IMR-90 (cell line): ENCODE data around the gene AAMDC.
"Not testable (repeated sequence)": the region's sequence is repeated elsewhere in the genome, so short reads cannot be mapped to it uniquely, and the experiment has no call there.

ENCODE experiments used
- CEBPB ChIP-seq: IDR thresholded peaks from 2 replicates; pipeline ENCODE4 v1.6.1; 2012; ENCODE audit warnings: low read depth, low read length, improper control_type of control experiment
- CHD1 ChIP-seq: IDR thresholded peaks from 2 replicates; pipeline ENCODE4 v1.6.1; 2012; ENCODE audit warnings: low read depth, low read length, improper control_type of control experiment
- FOS ChIP-seq: fragments of 150-350 bp; IDR thresholded peaks from 2 replicates; pipeline ENCODE4 v1.6.1; 2016; ENCODE audit warnings: low read depth, low read length
- NFE2L2 ChIP-seq: fragments of 150-350 bp; IDR thresholded peaks from 2 replicates; pipeline ENCODE4 v1.6.1; 2016; ENCODE audit warnings: low read depth, mild to moderate bottlenecking, low read length
- POLR2A ChIP-seq: IDR thresholded peaks from 2 replicates; pipeline ENCODE4 v1.6.1; 2012; ENCODE audit warnings: mild to moderate bottlenecking, low read depth, low read length
- RAD21 ChIP-seq: IDR thresholded peaks from 2 replicates; pipeline ENCODE4 v1.6.1; 2012; ENCODE audit warnings: low read length, improper control_type of control experiment
- RCOR1 ChIP-seq: IDR thresholded peaks from 2 replicates; pipeline ENCODE4 v1.6.1; 2012; ENCODE audit warnings: mild to moderate bottlenecking, low read length, improper control_type of control experiment; ENCODE audit not compliant: insufficient replicate concordance
- RFX5 ChIP-seq: IDR thresholded peaks from 2 replicates; pipeline ENCODE4 v1.8.0; 2012; ENCODE audit warnings: low read depth, mild to moderate bottlenecking, low read length, moderate library complexity
- SMC3 ChIP-seq: fragments of 150-350 bp; IDR thresholded peaks from 2 replicates; pipeline ENCODE4 v1.6.1; 2016; ENCODE audit warnings: low read depth, mild to moderate bottlenecking, antibody characterized with exemption, low read length, moderate library complexity
- USF2 ChIP-seq: fragments of 150-350 bp; IDR thresholded peaks from 2 replicates; pipeline ENCODE4 v1.6.1; 2017; ENCODE audit warnings: mild to moderate bottlenecking, antibody characterized with exemption, low read length, low read depth
- TF ChIP-seq, protein P1 (sequence below): conservative IDR thresholded peaks from 2 replicates; pipeline ENCODE4 v1.5.1; 2012; ENCODE audit warnings: mild to moderate bottlenecking, low read depth, low read length, improper control_type of control experiment

- TF ChIP-seq, protein P1, sequence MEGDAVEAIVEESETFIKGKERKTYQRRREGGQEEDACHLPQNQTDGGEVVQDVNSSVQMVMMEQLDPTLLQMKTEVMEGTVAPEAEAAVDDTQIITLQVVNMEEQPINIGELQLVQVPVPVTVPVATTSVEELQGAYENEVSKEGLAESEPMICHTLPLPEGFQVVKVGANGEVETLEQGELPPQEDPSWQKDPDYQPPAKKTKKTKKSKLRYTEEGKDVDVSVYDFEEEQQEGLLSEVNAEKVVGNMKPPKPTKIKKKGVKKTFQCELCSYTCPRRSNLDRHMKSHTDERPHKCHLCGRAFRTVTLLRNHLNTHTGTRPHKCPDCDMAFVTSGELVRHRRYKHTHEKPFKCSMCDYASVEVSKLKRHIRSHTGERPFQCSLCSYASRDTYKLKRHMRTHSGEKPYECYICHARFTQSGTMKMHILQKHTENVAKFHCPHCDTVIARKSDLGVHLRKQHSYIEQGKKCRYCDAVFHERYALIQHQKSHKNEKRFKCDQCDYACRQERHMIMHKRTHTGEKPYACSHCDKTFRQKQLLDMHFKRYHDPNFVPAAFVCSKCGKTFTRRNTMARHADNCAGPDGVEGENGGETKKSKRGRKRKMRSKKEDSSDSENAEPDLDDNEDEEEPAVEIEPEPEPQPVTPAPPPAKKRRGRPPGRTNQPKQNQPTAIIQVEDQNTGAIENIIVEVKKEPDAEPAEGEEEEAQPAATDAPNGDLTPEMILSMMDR = not testable (repeated sequence)
- not testable (repeated sequence) for TF ChIP-seq POLR2A, FOS, USF2, RFX5, RCOR1, SMC3, CHD1, NFE2L2, CEBPB, RAD21
These were observed 68.1 kb downstream of the AAMDC start for GRCh38 chr11:77889045-77889444.
